ENCODE results near the gene TMEM179.

The TMEM179 gene

GRCh38 chr14:104588066-104588857 is 16.3 kb downstream of the TMEM179 start:
- no peak overlapping the region for H3K4me3 ChIP-seq (ENCODE audit: low read depth, low read length)
- no peak for TF ChIP-seq CTCF (IDR thresholded peaks at IDR 0.05; ENCODE audit: low read depth, low read length)

DNA sequence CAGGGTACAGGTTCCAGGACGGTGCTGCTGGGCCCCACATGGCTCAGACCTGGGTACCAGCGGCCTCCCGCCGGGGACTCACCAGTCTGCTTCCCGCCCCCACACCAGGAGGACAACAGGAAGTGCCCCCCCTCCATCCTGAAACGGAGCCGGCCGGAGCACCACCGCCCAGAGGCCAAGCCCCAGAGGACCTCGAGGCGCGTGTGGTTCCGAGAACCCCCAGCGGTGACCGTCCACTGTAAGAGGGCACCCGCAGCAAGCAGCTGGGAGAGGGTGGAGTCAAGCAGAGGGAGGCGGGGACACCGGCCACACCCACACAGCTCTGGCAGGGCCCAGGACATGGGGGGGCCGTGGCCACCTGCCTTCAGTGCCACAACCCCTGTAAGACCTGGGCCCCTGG is 16.9 kb downstream of the TMEM179 start:
- TF ChIP-seq CTCF (IDR thresholded peaks at IDR 0.05; ENCODE audit: low read depth, low read length): no peak
- no peak overlapping the region for H3K4me3 ChIP-seq (ENCODE audit: low read depth, low read length)

DNA sequence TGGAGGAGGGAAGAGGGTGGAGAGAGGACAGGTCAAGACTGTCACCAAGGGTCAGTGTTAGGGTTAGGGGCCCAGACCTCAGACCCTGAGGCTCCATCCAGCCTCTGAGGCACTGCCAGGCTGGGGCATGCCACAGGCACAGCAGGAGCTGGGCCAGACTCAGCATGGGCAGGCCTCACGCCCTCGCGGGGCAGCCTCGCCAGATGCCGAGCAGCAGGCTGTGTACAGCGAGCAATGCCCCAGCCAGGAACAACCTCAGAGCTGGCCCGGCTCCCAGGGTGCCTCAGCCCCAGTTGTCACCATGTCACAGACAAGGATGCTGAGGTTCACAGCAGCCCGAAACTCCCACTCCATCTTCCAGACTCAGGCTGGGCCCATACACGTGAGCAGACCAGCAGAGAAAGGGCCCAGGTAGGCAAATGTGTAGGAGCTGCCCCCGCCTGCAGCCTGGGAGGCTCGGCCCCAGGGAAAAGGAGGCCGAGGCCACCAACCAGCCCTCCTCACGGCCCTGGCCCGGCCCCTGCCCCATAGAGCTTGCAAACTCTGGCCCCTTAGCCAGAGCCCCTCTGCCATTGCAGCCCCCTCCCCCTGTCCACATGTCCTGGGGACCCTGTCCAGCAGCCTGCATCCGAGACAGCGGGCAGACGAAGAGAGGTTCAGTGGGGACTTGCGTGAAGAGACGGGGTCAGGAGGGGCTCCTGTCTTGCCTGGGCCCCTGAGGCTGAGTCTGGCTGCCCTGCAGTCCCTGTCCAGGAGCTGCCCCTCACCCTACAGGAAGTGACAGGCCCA is 17.5 kb downstream of the TMEM179 start:
- no peak for TF ChIP-seq CTCF (IDR thresholded peaks at IDR 0.05; ENCODE audit: low read depth, low read length)
- H3K4me3 ChIP-seq (ENCODE audit: low read depth, low read length): no peak overlapping the region

DNA sequence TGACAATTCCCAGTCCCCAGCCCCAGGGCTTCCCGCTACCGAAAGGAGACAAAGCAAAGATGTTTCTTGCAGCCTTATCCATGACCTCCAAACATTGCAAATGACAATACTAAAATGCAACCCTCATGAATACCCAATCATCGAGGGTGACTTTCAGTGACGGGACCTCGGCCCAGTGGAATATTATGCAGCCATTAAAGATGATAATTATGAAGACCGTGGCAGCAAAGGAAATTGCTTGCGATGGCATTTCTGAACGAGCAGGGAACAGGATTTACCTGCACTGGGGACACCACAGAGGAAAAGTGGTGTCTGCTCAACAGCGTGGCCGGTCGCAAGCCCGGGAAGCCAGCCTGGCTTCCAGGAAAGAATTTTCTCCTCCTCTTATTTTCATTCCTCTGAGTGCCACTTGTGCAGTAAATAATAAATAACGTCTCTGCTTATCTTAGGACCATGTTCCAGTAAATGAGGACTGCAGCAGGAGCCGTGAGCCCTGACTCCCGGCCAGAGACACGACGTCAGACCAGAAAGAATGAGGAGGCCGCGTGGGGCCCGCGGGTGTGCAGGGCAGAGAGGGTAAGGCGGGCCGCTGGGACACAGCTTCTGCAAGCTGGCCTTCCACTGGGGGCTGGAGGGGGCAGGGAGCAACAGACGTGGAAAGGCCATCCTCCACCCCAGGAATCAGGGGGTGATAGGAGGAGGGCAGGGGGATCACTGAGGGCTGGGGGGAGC is 18.4 kb downstream of the TMEM179 start:
- TF ChIP-seq CTCF (IDR thresholded peaks at IDR 0.05; ENCODE audit: low read depth, low read length): no peak
- no peak overlapping the region for H3K4me3 ChIP-seq (ENCODE audit: low read depth, low read length)

DNA sequence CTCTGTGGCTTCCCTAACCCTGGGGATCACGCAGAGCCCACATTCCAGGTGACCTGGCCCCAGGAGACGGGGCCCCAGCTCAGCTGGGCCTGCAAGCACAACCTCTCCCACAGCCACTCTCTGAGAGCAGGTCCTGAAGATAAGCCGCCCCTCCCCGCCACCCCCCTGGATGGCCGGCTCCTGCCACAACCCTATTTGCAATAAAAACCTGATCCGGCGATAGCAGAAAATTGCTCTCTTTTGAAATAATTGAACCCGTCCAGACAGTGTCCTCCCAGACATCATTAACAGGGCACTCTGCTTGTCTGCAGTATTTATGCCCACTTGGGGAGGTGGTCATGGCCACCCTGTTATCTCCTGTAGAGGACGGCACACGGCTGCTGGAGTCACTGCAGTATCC is 20.0 kb downstream of the TMEM179 start:
- no peak overlapping the region for H3K4me3 ChIP-seq (ENCODE audit: low read depth, low read length)

More for the DNA sequence above, 20.0 kb downstream of the TMEM179 start:
- TF ChIP-seq CTCF (IDR thresholded peaks at IDR 0.05; ENCODE audit: low read depth, low read length): no peak
